Measurements from ENCODE around the gene TRAPPC3. TPM values are rescaled to one million over a fixed set of nuclear protein-coding genes. Genes with fewer than 3 reads are reported as not detected.
A peak's percentile ranks its signal among the peaks of the same experiment; 100 is the strongest.

TRAPPC3 gene
- total and polyA plus RNA-seq, 10 donors: 42.9 to 98.1 (median 58.3) TPM

DNA sequence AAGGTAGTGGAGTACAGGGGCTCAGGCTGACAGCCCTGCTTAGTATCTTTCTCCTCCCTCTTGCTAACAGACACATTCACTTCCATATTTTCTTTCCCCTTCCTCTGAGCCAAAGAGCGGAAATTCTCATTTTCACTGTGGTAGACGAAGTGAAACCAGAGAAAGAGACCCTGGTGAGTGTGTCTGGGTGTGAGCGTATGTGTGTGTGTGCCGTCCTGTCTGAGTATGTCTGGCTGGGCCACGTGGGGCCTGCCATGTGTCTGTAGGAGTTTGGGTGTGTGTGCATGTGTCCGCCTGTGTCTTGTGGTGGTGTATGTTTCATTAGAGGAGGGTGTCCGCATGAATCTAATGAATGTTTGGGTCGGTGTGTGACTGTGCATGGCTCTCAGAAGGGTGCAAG is 25.9 kb downstream of the TRAPPC3 start:
- TF ChIP-seq POLR2A (IDR thresholded peaks at IDR 0.05) (no peak), POLR2AphosphoS5 (IDR thresholded peaks at IDR 0.05) (no peak)
- TF ChIP-seq, protein P1, sequence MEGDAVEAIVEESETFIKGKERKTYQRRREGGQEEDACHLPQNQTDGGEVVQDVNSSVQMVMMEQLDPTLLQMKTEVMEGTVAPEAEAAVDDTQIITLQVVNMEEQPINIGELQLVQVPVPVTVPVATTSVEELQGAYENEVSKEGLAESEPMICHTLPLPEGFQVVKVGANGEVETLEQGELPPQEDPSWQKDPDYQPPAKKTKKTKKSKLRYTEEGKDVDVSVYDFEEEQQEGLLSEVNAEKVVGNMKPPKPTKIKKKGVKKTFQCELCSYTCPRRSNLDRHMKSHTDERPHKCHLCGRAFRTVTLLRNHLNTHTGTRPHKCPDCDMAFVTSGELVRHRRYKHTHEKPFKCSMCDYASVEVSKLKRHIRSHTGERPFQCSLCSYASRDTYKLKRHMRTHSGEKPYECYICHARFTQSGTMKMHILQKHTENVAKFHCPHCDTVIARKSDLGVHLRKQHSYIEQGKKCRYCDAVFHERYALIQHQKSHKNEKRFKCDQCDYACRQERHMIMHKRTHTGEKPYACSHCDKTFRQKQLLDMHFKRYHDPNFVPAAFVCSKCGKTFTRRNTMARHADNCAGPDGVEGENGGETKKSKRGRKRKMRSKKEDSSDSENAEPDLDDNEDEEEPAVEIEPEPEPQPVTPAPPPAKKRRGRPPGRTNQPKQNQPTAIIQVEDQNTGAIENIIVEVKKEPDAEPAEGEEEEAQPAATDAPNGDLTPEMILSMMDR (IDR thresholded peaks at IDR 0.05 in 8 of 11, conservative IDR thresholded peaks at IDR 0.05 in 3 of 11): no peak
- Histone ChIP-seq H3K4me1 (peaks cover 7 to 77% (median 33%) of the 10 kb centered on the region in 6 donors), H3K4me3 (peak overlapping the region in 3 of 8 donors; percentile 4 to 67 (median 8)), H3K27ac (peak overlapping the region in 6 of 8 donors; percentile 2 to 74 (median 56)), H3K9me3 (no peaks in the 10 kb centered on the region), H3K36me3 (no peaks in the 10 kb centered on the region), H3K27me3 (replicated peaks in 1 of 7) (peaks cover 0 to 35% (median 10%) of the 10 kb centered on the region in 7 donors)
- WGBS, 5 donors: 27 to 44% (median 42%) methylated on average over 7 to 8 of the region's 8 CpGs
- intact Hi-C loops (cut with DNase I; ENCODE audit: low total_unique reads): no loop called here
- no peak for DNase-seq

DNA sequence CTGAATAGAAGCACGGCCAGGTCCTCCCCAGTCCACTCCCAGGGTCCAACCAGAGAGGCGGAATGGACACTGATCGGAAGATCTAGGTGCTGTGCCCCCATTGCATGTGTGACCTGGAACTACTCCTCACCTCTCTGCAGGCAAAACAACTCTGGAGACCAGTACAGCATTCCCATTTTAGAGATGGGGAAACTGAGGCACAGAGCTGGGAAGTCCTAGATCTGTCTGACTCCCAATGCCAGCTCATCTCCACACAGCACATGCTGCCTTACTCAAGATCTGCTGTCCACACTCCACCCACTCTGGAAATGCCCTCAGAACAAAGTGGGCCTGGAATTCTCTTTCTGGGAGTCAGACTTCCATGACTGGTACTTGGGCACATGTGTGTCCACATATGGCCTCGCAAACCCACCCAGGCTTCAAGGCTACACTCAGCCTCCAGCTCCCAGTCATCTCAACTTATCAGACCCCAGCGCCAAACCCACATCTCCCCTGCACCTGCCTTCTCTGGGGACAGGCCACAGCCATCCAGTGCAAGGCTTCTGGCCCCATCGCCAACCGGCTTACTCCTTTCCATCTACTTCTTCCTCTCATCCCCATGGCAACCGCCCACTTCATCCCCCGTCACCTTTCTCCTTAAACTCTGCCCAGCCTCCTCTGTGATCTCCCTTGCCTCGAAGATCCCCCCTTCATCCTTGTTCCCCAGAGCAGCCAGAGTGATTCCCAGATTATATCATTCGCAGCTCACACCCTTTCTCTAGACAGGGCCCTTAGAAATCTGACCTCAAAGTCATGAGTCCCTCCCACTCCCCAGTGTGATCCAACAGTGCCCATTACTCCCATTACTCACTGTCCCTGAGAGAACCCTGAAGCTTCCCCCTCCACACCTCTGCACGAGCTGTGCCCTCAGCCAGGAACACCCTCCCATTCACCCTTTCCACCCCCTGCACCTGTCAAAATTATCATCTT is 26.9 kb downstream of the TRAPPC3 start:
- WGBS, 5 donors: 82 to 89% (median 86%) methylated on average over 12 of the region's 12 CpGs
- no peak for DNase-seq
- TF ChIP-seq POLR2A (IDR thresholded peaks at IDR 0.05) (no peak), POLR2AphosphoS5 (IDR thresholded peaks at IDR 0.05) (no peak)
- TF ChIP-seq, protein P1 (IDR thresholded peaks at IDR 0.05 in 8 of 11, conservative IDR thresholded peaks at IDR 0.05 in 3 of 11): no peak
- no peaks in the 10 kb centered on the region for H3K36me3 ChIP-seq
- H3K4me1 ChIP-seq: peaks cover 7 to 79% (median 33%) of the 10 kb centered on the region in 6 donors
- peaks cover 0 to 35% (median 10%) of the 10 kb centered on the region in 7 donors for H3K27me3 ChIP-seq (replicated peaks in 1 of 7)
- H3K27ac ChIP-seq: peak overlapping the region in 4 of 8 donors; percentile 43 to 74 (median 67)
- intact Hi-C loops (cut with DNase I; ENCODE audit: low total_unique reads): no loop called here
- H3K4me3 ChIP-seq: peak overlapping the region in 1 of 8 donors; percentile 67
- H3K9me3 ChIP-seq: no peaks in the 10 kb centered on the region

DNA sequence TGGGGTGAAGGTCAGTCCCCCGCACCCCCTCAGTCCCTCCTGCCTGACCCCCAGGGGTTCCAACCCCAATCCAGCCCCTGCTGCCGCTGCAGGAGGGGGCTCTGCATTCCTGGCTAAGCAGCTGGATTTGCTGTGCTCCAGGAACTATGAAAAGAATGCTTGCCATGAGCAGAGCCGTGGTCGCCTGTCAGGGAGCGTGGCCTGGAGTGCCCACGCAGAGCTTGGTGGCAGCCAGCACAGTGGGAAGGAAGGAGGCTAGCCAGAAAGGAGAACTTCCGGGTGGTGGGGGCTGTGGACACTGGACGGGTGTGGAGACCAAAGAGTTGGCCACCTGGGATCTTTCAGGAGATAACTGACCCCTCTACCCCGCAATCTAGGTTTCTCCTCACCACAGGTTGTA is 29.8 kb downstream of the TRAPPC3 start:
- peaks cover 4 to 79% (median 31%) of the 10 kb centered on the region in 6 donors for H3K4me1 ChIP-seq
- 52 to 76% (median 57%) methylated on average over 8 to 9 of the region's 9 CpGs for WGBS, 5 donors
- no peaks in the 10 kb centered on the region for H3K9me3 ChIP-seq
- no peaks in the 10 kb centered on the region for H3K36me3 ChIP-seq
- intact Hi-C loops (cut with DNase I; ENCODE audit: low total_unique reads): no loop called here
- H3K27ac ChIP-seq: peak overlapping the region; percentile 20 to 72 (median 58)
- no peak overlapping the region for H3K4me3 ChIP-seq
- TF ChIP-seq, protein P1 (IDR thresholded peaks at IDR 0.05 in 8 of 11, conservative IDR thresholded peaks at IDR 0.05 in 3 of 11): no peak
- TF ChIP-seq POLR2AphosphoS5 (IDR thresholded peaks at IDR 0.05): peak; percentile 31 to 64 (median 32)
- H3K27me3 ChIP-seq (replicated peaks in 1 of 7): peaks cover 0 to 18% (median 1%) of the 10 kb centered on the region in 7 donors
- no peak for DNase-seq
